HG03159 (cell line): ENCODE measurements around the gene EHF.
A peak's percentile ranks its signal among the peaks of the same experiment; 100 is the strongest.
"Not testable (repeated sequence)": the region's sequence is repeated elsewhere in the genome, so short reads cannot be mapped to it uniquely, and the experiment has no call there.

ENCODE experiments used
- ATAC-seq: cut with Tn5 transposase; IDR thresholded peaks from one replicate; pipeline ENCODE4 v1.9.1; 2021; ENCODE audit warnings: mild to moderate bottlenecking, moderate library complexity; ENCODE audit not compliant: unreplicated experiment

The EHF gene

DNA sequence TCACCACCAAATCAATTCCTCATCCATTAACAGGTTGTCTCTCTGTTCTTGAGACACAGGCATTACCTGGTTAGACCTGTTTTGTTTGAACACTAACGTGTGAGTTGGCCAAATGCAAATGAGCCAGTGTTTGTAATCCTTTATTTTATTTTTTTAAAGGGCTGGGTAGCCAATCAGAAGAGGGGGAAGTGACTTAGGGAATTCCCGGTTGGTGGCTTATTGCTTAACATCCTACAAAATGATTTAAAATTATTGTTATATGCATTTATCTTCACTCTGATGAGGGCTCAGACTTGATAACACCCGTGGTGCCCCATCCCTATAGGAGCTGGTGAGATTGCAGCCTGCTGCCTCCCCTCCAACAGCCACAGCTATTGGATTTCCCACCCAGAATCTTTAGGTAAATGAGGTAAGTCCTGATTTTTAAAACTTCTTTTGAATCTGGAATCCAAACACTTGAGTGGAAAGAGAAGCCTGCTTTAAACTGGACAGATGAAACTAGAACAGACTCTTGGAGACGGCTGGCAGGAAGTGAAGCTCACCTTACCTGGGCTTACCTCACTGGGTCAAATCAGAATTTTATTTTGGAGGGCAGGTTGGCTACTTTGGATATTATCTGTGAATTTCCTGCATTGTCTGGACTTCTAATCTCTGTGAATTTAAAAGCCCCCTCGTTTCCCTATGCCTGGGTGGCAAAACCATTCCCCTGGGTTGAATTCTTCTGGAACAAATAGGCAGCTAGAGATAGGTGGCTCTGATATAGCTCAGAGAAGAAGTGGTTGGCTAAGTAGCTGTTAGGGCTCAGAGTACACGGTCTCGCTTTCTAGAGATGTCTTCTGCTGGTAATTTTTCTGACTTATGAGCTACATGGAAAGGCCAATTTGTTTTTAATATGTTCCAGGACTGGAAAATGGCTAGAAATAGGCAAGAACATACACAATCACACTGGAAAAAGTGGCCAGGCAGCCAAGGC is at the start of gene EHF:
Gene EHF, plus strand, starts transcription at position 274 of the 973 bp plus-strand sequence. CDS start 21,538 bp downstream, outside the sequence.
- ATAC-seq = no peak

DNA sequence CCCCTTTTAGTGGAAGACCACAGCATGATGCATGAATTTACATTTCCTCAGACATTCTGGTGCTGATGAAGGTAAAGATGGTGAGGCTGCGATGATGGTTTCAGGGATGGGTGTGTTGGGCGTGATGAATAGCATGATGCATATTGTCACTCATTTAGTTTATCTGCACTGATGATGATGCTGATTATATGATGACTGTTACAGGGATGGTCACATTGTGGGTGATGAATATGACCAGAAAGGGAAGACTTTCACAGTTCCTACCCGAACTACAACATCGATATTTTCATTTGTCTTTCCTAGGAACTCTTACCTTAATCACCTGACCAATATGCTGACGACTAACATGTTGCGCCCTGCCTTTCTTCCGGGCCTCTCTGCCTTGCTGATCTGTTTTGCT is 47.4 kb upstream of the EHF start:
- no peak for ATAC-seq

DNA sequence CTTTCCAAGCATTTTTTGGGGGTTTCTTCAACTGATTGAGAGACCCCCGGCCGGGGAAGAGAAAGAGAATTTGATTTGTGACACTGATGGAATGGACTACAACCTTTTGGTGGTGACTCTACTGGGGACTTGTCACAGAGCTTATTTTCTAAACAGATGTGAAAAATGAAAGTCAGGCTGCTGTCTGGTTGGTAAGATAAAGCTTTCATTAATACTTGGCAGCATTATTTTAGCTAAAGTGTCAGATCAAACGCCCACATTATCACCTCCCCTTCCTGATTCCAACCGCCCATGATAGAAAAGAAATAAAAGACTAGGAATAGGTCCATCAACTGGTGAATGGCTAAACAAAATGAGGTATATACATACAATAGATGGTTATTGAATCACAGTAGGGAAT is 45.6 kb upstream of the EHF start:
- no peak for ATAC-seq

DNA sequence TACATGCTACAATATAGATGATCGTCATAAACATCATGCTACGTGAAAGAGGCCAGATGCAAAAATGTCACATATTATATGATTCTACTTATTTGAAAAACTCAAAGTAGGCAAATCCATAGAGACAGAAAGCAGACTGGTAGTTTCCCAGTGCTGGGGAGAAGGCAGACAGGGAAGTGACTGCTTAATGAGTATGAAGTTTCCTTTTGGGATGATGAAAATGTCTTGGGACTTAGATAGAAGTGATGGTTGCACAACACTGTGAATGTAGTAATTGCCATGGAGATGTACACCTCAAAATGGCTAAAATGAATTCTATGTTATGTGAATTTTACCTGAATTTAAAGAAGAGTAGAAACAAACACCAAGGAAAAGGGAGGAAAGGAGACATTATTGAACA is 45.2 kb upstream of the EHF start:
- no peak for ATAC-seq

DNA sequence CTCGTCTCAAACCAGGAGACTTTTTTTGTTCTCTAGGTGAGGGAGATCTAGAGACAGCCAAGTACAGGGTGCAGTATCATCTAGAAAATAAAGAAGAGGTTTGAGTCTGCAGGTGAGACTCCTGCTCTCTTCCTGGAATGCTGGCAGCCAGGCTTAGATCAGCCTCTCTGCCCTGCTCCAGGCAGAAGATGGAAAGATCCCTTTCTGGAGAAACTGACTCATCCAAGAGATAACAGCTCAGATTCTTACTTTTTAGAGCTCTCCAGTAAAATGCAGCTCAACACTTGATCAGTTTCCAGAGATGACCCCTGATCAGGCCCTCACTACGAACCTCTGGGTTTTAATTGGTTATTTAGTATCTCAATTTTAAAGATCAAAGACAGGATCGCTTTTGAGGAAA is 44.6 kb upstream of the EHF start:
- ATAC-seq = no peak

- ATAC-seq = no peak
Measured at GRCh38 chr11:34583818-34584217, 37.1 kb upstream of the EHF start.

- peak; percentile 43 for ATAC-seq
Measured at GRCh38 chr11:34585304-34585734, 35.6 kb upstream of the EHF start.

DNA sequence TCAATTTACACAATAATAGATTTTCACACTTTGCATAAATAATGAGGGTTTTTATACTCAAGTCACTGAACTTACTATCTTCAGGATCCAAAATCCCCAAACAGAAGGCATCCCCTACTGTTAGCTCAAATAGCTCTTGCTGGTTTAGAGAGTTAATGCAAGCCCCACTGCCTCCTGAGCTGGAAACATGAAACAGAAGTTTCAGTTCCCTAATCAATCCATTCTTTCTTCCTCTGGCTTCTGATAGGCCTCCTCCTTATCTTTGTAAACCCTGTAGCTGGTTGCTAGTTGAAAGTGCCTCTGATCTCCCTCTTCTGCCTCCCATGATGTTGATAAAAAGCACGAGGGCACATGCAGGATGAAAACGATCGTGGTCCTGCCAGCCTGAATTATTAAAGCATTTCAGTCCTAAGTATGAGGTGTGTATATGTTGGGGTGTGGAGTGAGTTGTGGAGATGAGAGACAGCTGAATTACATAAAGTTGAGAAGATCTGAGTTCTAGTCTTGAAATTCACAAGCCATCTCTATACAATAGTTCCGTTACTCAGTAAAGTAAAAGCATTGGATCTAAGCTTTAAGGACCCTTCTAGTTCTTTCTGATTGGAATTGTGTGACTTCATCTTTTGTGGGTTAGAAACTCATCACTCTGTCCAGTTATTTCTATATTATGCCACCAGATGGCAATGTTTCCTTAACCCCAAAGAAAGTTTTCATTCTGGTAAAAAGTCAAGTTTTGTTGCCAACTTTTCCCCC is 35.0 kb upstream of the EHF start:
- peak; percentile 87 for ATAC-seq

DNA sequence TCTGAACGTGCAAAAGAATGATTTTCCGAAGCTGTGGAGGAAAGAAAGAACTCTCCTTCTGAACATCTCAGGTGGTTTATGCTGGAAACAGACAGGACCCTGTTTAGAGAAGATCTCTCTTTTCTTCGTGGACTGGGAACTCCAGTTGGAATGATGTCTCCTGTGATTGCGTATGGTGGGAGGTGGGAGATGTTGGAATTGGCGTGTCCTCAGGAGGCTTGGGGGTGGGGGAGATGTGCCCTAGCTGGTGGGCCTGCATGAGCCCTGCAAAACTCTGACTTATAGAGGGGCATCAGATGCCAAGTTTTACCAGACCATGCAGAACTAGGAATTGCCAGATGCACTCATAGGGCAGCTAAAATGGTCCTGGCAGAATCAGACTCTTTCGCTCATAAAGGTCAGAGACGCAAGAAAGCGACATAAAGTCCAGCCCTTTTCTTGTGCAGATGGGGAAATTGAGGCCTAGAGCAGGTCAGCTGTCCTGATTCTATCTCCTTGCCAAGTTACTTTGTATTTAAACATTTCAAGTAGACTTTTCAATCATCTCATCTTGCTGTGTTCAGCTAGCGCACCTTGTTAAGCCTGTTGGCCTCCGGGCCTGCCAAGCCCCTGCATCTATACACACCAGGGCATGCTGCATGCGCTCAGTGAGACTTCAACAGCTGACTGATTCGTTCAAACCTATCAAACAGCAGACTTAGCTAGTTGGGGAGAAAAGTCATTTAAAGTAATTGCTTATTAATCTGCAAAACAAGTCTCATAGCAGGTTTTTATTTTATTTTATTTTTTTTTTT is 34.2 kb upstream of the EHF start:
- no peak for ATAC-seq

GRCh38 chr11:34587282-34587677 is 33.6 kb upstream of the EHF start:
- ATAC-seq = no peak

DNA sequence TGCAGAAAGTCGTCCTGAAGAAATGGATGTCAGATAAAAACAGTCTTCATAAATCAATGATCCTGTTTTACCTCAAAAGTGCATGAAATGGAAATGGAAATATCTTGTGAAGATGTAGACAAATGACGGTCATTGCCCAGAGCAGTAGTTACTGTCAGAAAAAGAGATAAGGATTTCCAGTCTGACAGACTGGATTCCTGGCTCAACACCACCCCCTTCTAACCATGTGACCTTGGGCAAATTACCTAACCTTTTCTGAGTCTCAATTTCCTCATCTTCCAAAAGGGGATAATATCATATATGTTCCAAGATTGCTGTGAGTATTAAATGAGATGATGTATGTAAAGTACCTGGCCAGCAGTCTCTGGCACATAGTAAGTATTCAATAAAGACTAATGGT is 32.9 kb upstream of the EHF start:
- no peak for ATAC-seq

DNA sequence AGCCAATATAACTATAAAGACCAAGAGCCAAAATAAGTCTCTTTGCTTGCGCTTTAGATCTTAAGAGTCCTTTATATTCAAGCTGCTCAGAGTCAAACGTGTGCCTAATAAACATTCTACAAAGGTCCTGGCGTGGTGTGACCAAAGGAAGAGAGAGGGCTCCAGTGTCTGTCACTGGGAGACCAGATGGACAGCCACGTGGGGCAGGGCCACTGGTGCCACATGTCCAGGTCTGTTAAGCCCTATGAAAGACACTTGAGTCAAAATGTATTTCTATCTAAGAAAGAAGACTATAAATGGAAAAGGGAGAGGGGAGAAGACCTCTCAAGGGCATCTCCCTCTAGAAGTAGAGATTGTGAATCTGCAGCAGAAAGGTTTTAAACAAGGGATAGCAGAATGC is 32.2 kb upstream of the EHF start:
- no peak for ATAC-seq

DNA sequence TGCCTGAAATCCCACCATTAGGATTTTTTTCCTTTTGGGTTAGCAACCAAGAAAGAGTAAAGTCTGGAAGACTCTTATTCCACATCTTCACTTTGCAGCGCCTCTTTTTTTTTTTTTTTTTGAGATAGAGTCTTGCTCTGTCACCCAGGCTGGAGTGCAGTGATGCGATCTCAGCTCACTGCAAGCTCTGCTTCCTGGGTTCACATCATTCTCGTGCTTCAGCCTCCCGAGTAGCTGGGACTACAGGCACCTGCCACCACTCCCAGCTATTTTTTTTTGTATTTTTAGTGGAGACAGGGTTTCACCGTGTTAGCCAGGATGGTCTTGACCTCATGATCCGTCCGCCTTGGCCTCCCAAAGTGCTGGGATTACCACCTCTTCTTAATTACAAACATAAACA is 31.7 kb upstream of the EHF start:
- ATAC-seq = not testable (repeated sequence)

DNA sequence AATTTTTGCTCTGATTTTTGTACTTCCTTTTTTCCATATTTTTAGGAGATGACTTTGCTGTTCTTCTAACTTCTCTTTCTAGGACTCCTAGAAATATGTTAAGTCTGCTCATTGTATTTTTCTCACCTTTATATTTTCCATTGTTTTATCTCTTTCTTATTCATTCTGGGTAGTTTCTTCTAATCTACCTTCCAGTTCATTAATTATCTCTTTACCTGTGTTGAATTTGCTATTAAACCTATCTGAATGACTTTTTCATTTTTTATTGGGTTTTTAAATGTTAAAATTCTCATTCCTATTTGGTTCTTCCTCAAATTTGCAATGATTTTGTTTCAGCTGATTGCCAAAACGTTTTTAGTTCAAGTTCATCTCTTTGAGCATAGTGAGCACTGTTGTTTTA is 27.8 kb upstream of the EHF start:
- ATAC-seq = no peak

- ATAC-seq = no peak
Measured at GRCh38 chr11:34594603-34595002, 26.3 kb upstream of the EHF start.

DNA sequence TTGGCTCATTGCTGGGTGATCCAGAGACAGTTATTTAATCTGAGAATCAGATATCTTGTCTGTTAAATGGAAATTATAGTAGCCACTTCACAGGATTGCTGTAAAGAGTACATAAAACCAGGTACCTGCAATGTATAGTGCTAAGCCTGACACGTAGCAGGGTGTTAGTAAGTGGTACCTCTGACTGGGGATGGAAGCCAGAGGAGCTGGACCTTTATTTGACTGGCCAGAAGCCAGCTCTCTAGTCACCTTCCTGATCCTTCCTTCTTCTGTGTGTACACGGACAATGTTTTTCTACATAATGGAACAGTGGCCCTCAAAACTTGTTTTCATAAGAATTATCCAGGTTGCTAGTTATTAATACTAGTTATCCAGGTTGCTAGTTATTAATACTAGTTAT is 25.5 kb upstream of the EHF start:
- no peak for ATAC-seq

- ATAC-seq = no peak
Measured at GRCh38 chr11:34595960-34596644, 24.8 kb upstream of the EHF start.

- ATAC-seq = no peak
Measured at GRCh38 chr11:34599406-34599945, 21.4 kb upstream of the EHF start.

DNA sequence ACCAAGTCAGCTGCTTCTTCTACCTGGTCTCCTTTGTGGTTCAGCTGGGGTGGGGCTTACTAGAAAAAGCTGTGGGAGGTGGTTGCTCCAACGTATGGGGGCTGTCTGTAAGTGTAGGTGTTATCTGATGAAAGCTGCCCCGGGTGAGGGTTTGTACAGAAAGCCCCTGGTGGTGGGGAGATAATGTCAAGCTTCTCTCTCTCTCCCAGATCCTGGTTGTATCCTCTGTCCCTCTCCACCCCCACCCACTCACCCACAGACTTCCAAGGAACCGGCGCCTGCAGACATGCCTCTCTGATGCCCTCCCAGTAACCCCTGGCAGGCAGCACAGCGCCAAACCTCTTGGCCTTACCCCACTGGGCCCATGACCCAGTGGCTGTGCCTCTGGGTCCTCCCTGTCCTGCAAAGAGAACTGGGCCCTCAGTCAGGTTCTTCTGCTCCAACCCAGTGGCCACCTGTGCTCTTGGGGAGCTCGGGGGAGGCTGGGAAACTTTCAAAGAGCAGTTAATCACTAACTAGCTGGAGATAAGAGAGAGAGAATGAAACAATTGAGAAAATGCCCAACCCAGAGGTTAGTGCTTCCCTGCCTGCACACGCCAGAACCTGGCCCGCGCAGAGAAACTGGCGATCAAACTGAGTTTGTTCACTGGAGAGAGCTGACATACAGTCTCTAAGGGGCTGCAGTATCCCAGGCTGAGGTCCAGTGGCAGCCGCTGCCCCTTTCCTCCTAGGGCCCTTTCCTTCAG is 20.4 kb upstream of the EHF start:
- no peak for ATAC-seq

- ATAC-seq = no peak
Measured at GRCh38 chr11:34601085-34601444, 19.8 kb upstream of the EHF start.
